Hematopoietic multipotent progenitor cell (in vitro differentiated cells): ENCODE results near the gene COG2. TPM values are rescaled to one million over a fixed set of nuclear protein-coding genes. Genes with fewer than 3 reads are reported as not detected.

ENCODE experiments used
- DNase-seq, 3 donors: peaks; one replicate each; pipeline ENCODE4 v3.0.0-alpha.2; 2011 to 2015; ENCODE audit warnings: low read depth in 2 of 3, low spot score in 2 of 3
- total RNA-seq: library from RNA; depleted of rRNA; stranded (reverse); fragments of >200 nt; gene quantifications from one replicate; pipeline ENCODE4 v1.2.3, GENCODE V29; 2012

Gene COG2
- total RNA-seq, 1 donor = 11.6 TPM

GRCh38 chr1:230700132-230700531 lies 57.9 kb downstream of the COG2 start:
- DNase-seq = no peak

- DNase-seq = no peak
Measured at GRCh38 chr1:230701434-230701833, 59.2 kb downstream of the COG2 start.

GRCh38 chr1:230701895-230702768 lies 59.9 kb downstream of the COG2 start:
- DNase-seq = no peak

- DNase-seq = no peak
Measured at GRCh38 chr1:230702934-230703678, 60.8 kb downstream of the COG2 start.

GRCh38 chr1:230703679-230704385 lies 61.6 kb downstream of the COG2 start:
- DNase-seq = no peak

GRCh38 chr1:230704830-230705229 lies 62.5 kb downstream of the COG2 start:
- DNase-seq = no peak

GRCh38 chr1:230705289-230706019 lies 63.2 kb downstream of the COG2 start:
- DNase-seq = no peak

- no peak for DNase-seq
Measured at GRCh38 chr1:230706020-230706699, 63.9 kb downstream of the COG2 start.

GRCh38 chr1:230706887-230707731 lies 64.8 kb downstream of the COG2 start:
- DNase-seq = no peak

GRCh38 chr1:230707732-230708630 lies 65.7 kb downstream of the COG2 start:
- no peak for DNase-seq

- DNase-seq = no peak
Measured at GRCh38 chr1:230708631-230709580, 66.6 kb downstream of the COG2 start.

GRCh38 chr1:230709619-230710542 lies 67.6 kb downstream of the COG2 start:
- DNase-seq = no peak

- no peak for DNase-seq
Measured at GRCh38 chr1:230710543-230710904, 68.2 kb downstream of the COG2 start.

GRCh38 chr1:230711245-230711644 lies 69.0 kb downstream of the COG2 start:
- no peak for DNase-seq

- DNase-seq = no peak
Measured at GRCh38 chr1:230712470-230712942, 70.2 kb downstream of the COG2 start.

GRCh38 chr1:230713138-230713537 lies 70.9 kb downstream of the COG2 start:
- DNase-seq = no peak
